GM12875 (cell line): ENCODE results near the gene TCTN1.
A peak's percentile ranks its signal among the peaks of the same experiment; 100 is the strongest.
"Not testable (repeated sequence)": the region's sequence is repeated elsewhere in the genome, so short reads cannot be mapped to it uniquely, and the experiment has no call there.

Source experiments
- H3K4me3 ChIP-seq: one replicate; pipeline ENCODE4 v1.5.1; 2011; ENCODE audit warnings: low read depth, low read length, control low read depth
- CTCF ChIP-seq: IDR thresholded peaks from 2 replicates; pipeline ENCODE4 v1.5.1; 2011; ENCODE audit warnings: low read depth, mild to moderate bottlenecking, control low read depth, inconsistent platforms, low read length, moderate library complexity, borderline replicate concordance; ENCODE audit not compliant: insufficient read depth

TCTN1 gene

GRCh38 chr12:110640275-110641025, 26.5 kb downstream of the TCTN1 start:
- no peak overlapping the region for H3K4me3 ChIP-seq
- TF ChIP-seq CTCF = no peak

- no peak for TF ChIP-seq CTCF
- peak overlapping the region; percentile 21 for H3K4me3 ChIP-seq
Observed at GRCh38 chr12:110641521-110641920, 27.6 kb downstream of the TCTN1 start.

- no peak overlapping the region for H3K4me3 ChIP-seq
- TF ChIP-seq CTCF = no peak
Observed at GRCh38 chr12:110647631-110648040, 33.7 kb downstream of the TCTN1 start.

GRCh38 chr12:110649341-110649847, 35.5 kb downstream of the TCTN1 start:
- no peak for TF ChIP-seq CTCF
- H3K4me3 ChIP-seq = no peak overlapping the region

- not testable (repeated sequence) for H3K4me3 ChIP-seq
Observed at GRCh38 chr12:110654238-110654637, 40.3 kb downstream of the TCTN1 start.

- no peak overlapping the region for H3K4me3 ChIP-seq
- TF ChIP-seq CTCF = no peak
Observed at GRCh38 chr12:110656071-110656655, 42.2 kb downstream of the TCTN1 start.

GRCh38 chr12:110657747-110658146, 43.8 kb downstream of the TCTN1 start:
- TF ChIP-seq CTCF = no peak
- no peak overlapping the region for H3K4me3 ChIP-seq
